Smooth muscle cell (in vitro differentiated cells): Measurements from ENCODE around the gene RHOV. TPM values are rescaled to one million over a fixed set of nuclear protein-coding genes. Genes with fewer than 3 reads are reported as not detected.

Experiments used
- DNase-seq: peaks from one replicate; lab custom pipeline; 2025; ENCODE audit not compliant: unreplicated experiment; lab: John Stamatoyannopoulos, UW
- H2AFZ ChIP-seq: fragments of 200-600 bp; sonication (generic); 2 replicates; pipeline ENCODE4 v1.6.0; 2016; ENCODE audit warnings: antibody characterized with exemption, low read depth, mild to moderate bottlenecking
- H3F3A ChIP-seq: fragments of 200-600 bp; sonication (generic); 2 replicates; pipeline ENCODE4 v1.6.0; 2017; ENCODE audit warnings: antibody characterized with exemption, low read depth
- H3K27ac ChIP-seq: fragments of 200-600 bp; sonication (generic); 2 replicates; pipeline ENCODE4 v1.5.1; 2016; ENCODE audit warnings: low read depth, mild to moderate bottlenecking
- H3K27me3 ChIP-seq: fragments of 200-600 bp; sonication (generic); 2 replicates; pipeline ENCODE4 v1.6.1; 2016; ENCODE audit warnings: low read depth, mild to moderate bottlenecking
- H3K36me3 ChIP-seq: fragments of 200-600 bp; sonication (generic); 2 replicates; pipeline ENCODE4 v1.5.1; 2016; ENCODE audit warnings: low read depth
- H3K4me1 ChIP-seq: fragments of 200-600 bp; sonication (generic); 2 replicates; pipeline ENCODE4 v1.5.1; 2016; ENCODE audit warnings: low read depth
- H3K4me2 ChIP-seq: fragments of 200-600 bp; sonication (generic); 2 replicates; pipeline ENCODE4 v1.6.0; 2016; ENCODE audit warnings: mild to moderate bottlenecking
- H3K4me3 ChIP-seq: fragments of 200-600 bp; sonication (generic); 2 replicates; pipeline ENCODE4 v1.5.1; 2016; ENCODE audit warnings: mild to moderate bottlenecking
- H3K79me2 ChIP-seq: fragments of 200-600 bp; sonication (generic); 2 replicates; pipeline ENCODE4 v1.6.0; 2016; ENCODE audit warnings: low read depth, mild to moderate bottlenecking
- H3K9ac ChIP-seq: fragments of 200-600 bp; sonication (generic); 2 replicates; pipeline ENCODE4 v1.6.0; 2016; ENCODE audit warnings: low read depth
- H3K9me3 ChIP-seq: fragments of 200-600 bp; sonication (generic); replicated peaks from 2 replicates; pipeline ENCODE4 v1.5.1; 2016; ENCODE audit warnings: low read depth
- H4K20me1 ChIP-seq: fragments of 200-600 bp; sonication (generic); 2 replicates; pipeline ENCODE4 v1.6.0; 2016; ENCODE audit warnings: low read depth
- CTCF ChIP-seq: fragments of 200-600 bp; sonication (generic); IDR thresholded peaks from 2 replicates; pipeline ENCODE4 v1.5.1; 2017; ENCODE audit warnings: borderline replicate concordance, mild to moderate bottlenecking, antibody characterized with exemption; ENCODE audit not compliant: insufficient read depth, poor library complexity, severe bottlenecking
- WGBS: methylation state at CpG from one replicate; pipeline ENCODE4 v1.1.7; 2016; ENCODE audit warnings: low lambda C conversion rate; 5-methylcytosine and 5-hydroxymethylcytosine counted together
- polyA plus RNA-seq: library from polyadenylated mRNA; unstranded; fragments of >200 nt; fragmentation: Nextera tagmentation; extraction: Ambion mirVana; gene quantifications from 2 replicates; pipeline ENCODE4 v1.2.1, GENCODE V29; 2016
- total RNA-seq: library from RNA; depleted of rRNA; stranded (reverse); fragments of >200 nt; gene quantifications from 2 replicates; pipeline ENCODE4 v1.2.3, GENCODE V29; 2014

RHOV gene
- total and polyA plus RNA-seq, 2 experiments from 2014 or later: 3.0 to 3.3 TPM

GRCh38 chr15:40894681-40895448 is 20.8 kb upstream of the RHOV start:
- Histone ChIP-seq H3K4me3 (peak overlapping the region; percentile 67), H3F3A (no peaks in the 10 kb centered on the region), H4K20me1 (no peaks in the 10 kb centered on the region), H3K4me2 (peak overlapping the region; percentile 95), H2AFZ (peak overlapping the region; percentile 82), H3K9me3 (no peaks in the 10 kb centered on the region), H3K79me2 (peaks cover 21% of the 10 kb centered on the region), H3K36me3 (peaks cover 5% of the 10 kb centered on the region), H3K4me1 (peaks cover 7% of the 10 kb centered on the region), H3K27ac (peak overlapping the region; percentile 85), H3K27me3 (no peaks in the 10 kb centered on the region), H3K9ac (peak overlapping the region; percentile 94)
- peak; percentile 43 for DNase-seq
- 3% methylated on average over 32 of the region's 33 CpGs for WGBS
- peak; percentile 43 for TF ChIP-seq CTCF

GRCh38 chr15:40893733-40894680 is 20.0 kb upstream of the RHOV start, which contains the start of gene VPS18:
Gene VPS18 (plus strand): TSS chr15:40894450. CDS start chr15:40894769, 319 bp downstream.
- Histone ChIP-seq H3K4me3 (peak within 1 kb of the TSS; percentile 67), H3K4me2 (peak within 1 kb of the TSS; percentile 95), H3K36me3 (peaks cover 5% of the 10 kb centered on the region), H3K4me1 (peaks cover 7% of the 10 kb centered on the region), H2AFZ (peak within 1 kb of the TSS; percentile 99), H3K27ac (peak within 1 kb of the TSS; percentile 85), H3K9ac (peak within 1 kb of the TSS; percentile 94), H3K79me2 (peaks cover 21% of the 10 kb centered on the region), H3F3A (no peaks in the 10 kb centered on the region), H3K27me3 (no peaks in the 10 kb centered on the region), H4K20me1 (no peaks in the 10 kb centered on the region), H3K9me3 (no peaks in the 10 kb centered on the region)
- TF ChIP-seq CTCF: peak; percentile 78
- DNase-seq: peak; percentile 97
- WGBS: 6% methylated on average over 47 of the region's 55 CpGs

GRCh38 chr15:40893019-40893670 is 19.1 kb upstream of the RHOV start:
- Histone ChIP-seq H3K4me3 (no peak overlapping the region), H4K20me1 (no peaks in the 10 kb centered on the region), H3K4me1 (peaks cover 7% of the 10 kb centered on the region), H3K36me3 (peaks cover 5% of the 10 kb centered on the region), H3K9ac (no peak overlapping the region), H3K9me3 (no peaks in the 10 kb centered on the region), H3K27ac (no peak overlapping the region), H3K79me2 (peaks cover 21% of the 10 kb centered on the region), H3K4me2 (peak overlapping the region; percentile 90), H3K27me3 (no peaks in the 10 kb centered on the region), H2AFZ (peak overlapping the region; percentile 99), H3F3A (no peaks in the 10 kb centered on the region)
- TF ChIP-seq CTCF: no peak
- DNase-seq: no peak
- 91% methylated on average over 22 of the region's 22 CpGs for WGBS
